GM06990 (cell line): Measurements from ENCODE around the gene RTTN.

Experiments
- DNase-seq: peaks from one replicate; pipeline ENCODE4 v3.0.0-alpha.2; 2011; ENCODE audit not compliant: insufficient read length; ENCODE audit errors: extremely low read depth
- H3K27me3 ChIP-seq: replicated peaks from 2 replicates; pipeline ENCODE4 v1.6.0; 2011; ENCODE audit warnings: low read length; ENCODE audit not compliant: control insufficient read depth, insufficient read depth
- H3K36me3 ChIP-seq: 2 replicates; pipeline ENCODE4 v1.5.1; 2011; ENCODE audit warnings: low read length; ENCODE audit not compliant: control insufficient read depth, insufficient read depth
- H3K4me3 ChIP-seq: replicated peaks from 2 replicates; pipeline ENCODE4 v1.5.1; 2011; ENCODE audit warnings: low read depth, mild to moderate bottlenecking, control low read depth, low read length
- CTCF ChIP-seq: IDR thresholded peaks from 2 replicates; pipeline ENCODE4 v1.5.1; 2011; ENCODE audit warnings: low read length, control low read depth, mild to moderate bottlenecking, inconsistent platforms; ENCODE audit not compliant: insufficient read depth, poor library complexity, severe bottlenecking

Gene RTTN

DNA sequence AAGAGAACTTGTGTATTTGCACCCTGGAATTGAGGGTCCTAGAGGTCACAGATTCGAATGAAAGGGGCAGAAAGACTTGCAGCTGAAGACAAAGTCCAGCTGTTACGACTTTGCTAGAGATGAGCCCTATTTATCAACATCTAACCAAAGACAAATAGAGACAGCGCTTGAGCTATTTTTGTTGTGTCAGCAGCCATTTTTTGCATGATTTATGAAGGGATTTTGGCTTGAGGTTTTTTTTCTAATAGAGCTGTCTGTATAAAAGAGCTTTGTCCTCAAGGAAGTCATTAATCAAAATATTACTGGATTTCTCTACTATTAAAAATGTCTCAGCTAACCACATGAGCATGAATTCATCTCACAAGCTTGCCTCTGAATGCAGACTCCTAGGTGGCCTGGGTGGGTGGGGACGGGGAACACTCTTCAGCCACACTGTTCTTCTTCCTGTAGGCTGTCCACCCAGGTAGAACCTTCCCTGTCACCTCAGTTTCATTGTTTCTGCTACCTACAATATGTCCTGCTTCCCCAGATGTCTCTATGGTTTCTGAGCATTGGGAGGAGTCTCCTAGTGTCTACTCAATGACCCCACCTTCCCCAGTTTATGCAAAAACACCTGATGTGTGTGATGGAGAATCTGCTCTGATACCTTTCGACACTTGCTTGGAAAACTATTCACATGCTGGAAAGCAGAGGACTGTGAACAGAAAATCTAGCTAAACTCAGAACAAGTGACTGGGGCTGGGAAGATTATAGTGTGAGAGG lies 250.6 kb downstream of the RTTN start:
- no peak for DNase-seq
- TF ChIP-seq CTCF, result no peak
- H3K36me3 ChIP-seq, result no peaks in the 10 kb centered on the region
- H3K4me3 ChIP-seq, result no peak overlapping the region
- H3K27me3 ChIP-seq, result no peaks in the 10 kb centered on the region

DNA sequence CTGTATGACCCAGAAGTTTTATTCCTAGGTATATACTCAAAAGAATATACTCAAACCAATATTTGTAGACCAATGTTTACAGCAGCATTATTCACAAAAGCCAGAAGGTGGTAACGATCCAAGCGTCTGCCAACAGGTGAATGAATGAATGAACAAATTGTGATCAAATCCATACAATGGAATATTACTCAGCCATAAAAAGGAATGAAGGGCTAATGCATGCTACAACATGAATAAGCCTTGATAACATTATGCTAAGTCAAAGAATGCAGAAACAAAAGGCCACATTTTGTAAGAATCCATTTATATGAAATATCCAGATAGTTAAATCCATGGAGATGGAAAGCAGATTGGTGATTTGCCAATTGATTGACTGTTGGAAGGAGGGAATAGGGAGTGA lies 252.3 kb downstream of the RTTN start:
- H3K27me3 ChIP-seq, result no peaks in the 10 kb centered on the region
- TF ChIP-seq CTCF, result no peak
- no peak overlapping the region for H3K4me3 ChIP-seq
- no peak for DNase-seq
- no peaks in the 10 kb centered on the region for H3K36me3 ChIP-seq
